HG03039 (cell line): ENCODE measurements around the gene PLK1.
"Not testable (repeated sequence)": the region's sequence is repeated elsewhere in the genome, so short reads cannot be mapped to it uniquely, and the experiment has no call there.

Experiments
- ATAC-seq: cut with Tn5 transposase; IDR thresholded peaks from one replicate; pipeline ENCODE4 v1.9.1; 2021; ENCODE audit warnings: mild to moderate bottlenecking, moderate library complexity; ENCODE audit not compliant: unreplicated experiment

The PLK1 gene

DNA sequence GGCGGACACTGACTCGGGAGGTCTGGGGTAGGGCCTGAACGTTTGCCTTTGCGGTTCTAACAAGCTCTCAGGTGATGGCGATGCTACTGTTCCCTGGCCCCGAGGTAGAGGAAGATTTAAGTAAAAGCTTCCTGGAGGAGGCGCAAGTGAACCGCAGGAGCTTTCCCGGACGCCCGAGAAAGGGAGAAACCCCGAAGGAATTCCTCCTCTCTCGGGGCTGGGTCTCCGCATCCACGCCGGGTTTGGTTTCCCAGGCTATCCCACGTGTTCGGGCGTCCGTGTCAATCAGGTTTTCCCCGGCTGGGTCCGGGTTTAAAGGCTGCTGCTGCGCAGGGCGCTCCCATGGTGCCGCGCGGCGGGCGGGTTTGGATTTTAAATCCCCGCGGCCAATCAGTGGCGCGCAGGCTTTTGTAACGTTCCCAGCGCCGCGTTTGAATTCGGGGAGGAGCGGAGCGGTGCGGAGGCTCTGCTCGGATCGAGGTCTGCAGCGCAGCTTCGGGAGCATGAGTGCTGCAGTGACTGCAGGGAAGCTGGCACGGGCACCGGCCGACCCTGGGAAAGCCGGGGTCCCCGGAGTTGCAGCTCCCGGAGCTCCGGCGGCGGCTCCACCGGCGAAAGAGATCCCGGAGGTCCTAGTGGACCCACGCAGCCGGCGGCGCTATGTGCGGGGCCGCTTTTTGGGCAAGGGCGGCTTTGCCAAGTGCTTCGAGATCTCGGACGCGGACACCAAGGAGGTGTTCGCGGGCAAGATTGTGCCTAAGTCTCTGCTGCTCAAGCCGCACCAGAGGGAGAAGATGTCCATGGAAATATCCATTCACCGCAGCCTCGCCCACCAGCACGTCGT is at the start of gene PLK1:
Gene PLK1, plus strand, starts transcription at position 460 of the 844 bp plus-strand sequence. Its CDS starts 44 bp downstream, at position 504.
- ATAC-seq: peak; percentile 70

DNA sequence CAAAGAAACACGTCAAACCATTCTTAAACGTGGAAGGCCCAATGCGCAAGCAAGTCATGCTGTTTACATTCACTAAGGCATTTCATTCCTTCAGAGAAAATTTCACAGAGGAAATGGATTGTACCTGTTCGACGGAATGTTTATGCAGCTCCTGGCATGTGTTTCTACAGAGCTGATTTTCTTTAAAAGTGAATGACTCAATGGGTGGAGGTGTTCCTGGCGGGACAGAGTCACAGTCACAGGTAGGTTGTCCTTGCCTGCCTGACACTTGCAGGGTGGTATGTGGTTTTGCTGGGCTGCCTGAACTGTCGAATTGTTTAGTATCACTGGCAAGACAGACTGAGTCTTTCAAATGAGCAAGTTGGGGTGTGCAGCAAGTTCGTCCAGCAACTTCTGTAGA is 49.2 kb upstream of the PLK1 start:
- no peak for ATAC-seq

- ATAC-seq: not testable (repeated sequence)
These were observed 46.8 kb upstream of the PLK1 start for GRCh38 chr16:23631874-23632273.

DNA sequence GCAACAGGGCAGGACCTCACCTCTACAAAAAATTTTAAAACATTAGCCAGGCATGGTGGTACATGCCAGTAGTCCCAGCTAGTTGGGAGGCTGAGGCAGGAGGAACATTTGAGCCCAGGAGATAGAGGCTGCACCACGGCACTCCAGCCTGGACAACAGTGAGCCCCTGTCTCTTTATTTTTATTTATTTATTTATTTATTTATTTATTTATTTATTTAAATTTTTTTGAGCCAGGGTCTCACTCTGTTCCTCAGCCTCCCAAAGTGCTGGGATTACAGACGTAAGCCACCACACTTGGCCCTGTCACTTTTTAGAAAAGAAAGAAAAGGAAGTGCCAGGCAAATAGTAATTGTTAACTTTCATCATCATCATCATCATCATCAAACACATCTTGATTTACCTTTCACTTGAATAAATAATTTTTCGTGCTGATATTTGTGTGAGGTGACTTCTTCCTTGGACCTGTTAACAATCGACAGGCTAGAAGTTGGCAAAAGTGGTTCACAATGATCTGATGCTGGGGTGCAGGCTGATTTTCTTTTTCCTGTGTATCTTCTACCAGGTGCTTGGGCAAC is 44.1 kb upstream of the PLK1 start:
- no peak for ATAC-seq

DNA sequence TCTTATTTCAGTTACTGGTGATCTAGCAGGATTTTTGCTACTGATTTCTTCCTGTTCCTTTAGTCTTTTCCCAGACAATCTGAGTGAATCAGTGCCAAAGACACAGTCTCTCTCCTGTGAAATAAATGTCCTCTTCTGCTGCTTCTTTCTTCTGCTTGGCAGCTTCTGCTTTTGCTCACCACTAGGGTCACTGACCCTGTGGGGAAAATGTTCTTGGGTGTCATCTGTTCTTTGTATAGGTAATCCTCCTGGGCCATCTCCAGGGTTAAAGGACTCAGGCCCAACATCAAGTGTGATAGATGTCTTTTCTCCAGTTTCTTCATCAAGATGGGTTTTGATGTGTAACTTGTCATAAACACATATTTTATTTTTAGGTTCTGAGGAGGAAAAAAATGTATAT is 42.7 kb upstream of the PLK1 start:
- no peak for ATAC-seq

GRCh38 chr16:23640615-23640930 is 38.1 kb upstream of the PLK1 start:
- ATAC-seq: no peak

- ATAC-seq: peak; percentile 94
These were observed 37.5 kb upstream of the PLK1 start, which contains the start of the genes DCTN5 and PALB2 for GRCh38 chr16:23640931-23641765. Gene DCTN5 (plus strand): TSS chr16:23641466. CDS start chr16:23641543, 77 bp downstream. Gene PALB2 (minus strand): TSS chr16:23641310. CDS start chr16:23641157, 153 bp downstream.

DNA sequence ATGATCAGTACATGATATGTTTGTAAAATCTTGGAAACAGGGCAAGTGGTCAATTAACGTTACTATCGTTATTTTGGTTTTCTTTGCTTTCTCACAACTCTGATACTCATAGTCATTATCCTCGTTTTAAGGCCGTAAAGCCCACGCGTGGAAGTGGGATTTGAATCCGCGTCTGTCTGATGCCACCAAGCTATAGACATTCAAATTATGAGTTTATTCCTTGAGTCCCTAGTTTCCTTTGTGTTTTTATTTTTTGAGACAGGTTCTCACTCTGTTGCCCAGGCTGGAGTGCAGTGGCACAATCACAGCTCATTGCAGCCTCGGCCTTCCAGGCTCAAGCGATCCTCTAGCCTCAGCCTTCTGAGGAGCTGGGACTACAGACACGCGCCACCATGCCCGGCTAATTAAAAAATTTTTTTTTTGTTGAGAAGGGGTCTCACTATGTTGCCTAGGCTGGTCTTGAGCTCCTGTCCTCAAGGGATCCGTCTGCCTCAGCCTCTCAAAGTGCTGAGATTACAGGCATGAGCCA is 36.4 kb upstream of the PLK1 start:
- ATAC-seq: no peak

DNA sequence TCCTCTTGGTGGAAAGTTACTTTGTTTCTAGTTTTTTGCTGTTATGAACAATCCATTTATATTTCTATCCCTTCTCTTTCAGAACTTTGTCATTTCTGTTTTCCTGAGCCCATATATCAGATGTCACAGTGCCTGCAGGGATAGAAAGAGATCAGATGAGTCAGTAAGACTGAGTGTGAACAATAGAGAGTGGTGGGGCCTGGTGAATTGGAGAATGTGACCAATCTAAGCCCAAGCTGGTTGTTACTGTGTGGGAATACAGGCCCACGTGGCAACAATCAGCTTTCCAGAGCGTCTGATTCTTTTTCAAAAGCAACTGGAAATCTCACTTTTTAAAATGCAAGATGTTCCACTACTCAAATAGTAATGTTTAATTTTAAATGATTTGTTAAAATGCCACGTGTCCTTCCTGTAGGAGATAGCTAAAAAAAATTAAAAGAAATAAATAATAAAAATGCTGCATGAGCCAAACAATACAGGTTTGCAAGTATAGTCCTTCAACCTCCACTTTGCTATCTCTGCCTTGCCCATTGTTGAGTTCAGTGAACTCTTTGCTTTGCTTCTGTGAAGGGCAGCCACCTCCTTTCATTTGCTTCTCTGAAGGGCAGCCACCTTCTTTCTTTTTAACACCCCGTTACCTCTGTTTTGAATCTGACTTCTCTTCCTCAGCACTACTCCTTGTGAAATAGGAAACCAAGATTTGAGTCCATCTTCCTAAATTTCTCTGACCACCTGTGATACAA is 27.8 kb upstream of the PLK1 start:
- no peak for ATAC-seq

GRCh38 chr16:23651943-23652468 is 26.7 kb upstream of the PLK1 start:
- no peak for ATAC-seq

GRCh38 chr16:23663918-23664317 is 14.8 kb upstream of the PLK1 start:
- no peak for ATAC-seq

DNA sequence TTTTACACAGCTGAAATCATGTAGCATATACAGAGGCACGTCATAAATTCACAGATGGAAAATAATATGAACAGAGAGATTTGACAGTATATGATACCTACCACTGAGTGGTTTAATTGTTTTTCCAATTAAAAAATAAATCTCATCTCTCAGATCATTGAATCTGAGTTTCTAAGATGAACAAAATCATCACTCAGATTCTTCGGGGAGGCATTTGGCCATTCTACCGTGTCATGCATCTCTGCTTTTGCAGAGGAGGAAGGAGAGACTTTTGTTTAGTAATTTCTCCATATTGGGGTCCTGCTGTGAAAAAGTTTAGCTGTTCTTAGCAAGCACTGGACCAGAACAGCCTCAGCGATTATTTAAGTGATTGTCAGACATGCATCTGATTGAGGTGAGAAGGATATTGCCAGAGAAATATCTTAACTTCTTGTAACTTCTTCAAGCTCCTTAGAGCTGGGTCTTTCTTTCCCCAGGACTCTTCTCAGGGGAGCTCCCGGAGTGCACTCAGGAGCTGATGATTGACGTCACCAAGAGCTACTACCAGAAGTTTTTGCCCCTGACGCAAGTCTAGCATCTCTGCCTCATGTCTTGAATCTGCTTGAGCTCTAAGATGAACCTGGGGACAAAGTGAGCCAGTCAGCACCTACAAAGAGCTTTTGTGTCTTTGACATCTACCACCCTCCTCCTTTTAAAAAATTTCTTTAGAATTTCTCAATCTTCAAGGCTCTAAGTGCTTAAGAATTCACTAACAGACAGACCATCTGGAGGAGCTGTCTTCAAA is 11.9 kb upstream of the PLK1 start:
- ATAC-seq: no peak

DNA sequence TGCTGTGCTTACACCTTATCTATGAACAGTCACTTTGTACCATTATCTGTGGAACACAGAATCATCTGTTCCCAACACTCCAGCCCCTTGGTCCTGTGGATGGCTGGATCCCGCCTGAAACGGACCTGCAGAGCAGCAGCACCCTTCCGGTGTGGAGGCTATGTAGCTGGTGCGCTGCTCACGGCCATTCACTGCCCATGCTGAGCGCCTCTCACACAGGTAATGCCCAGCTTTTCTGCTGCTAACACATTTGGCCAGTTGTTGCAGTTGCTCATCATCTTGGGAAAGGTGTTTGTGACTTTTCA is 11.4 kb upstream of the PLK1 start:
- ATAC-seq: no peak

GRCh38 chr16:23668225-23668624 is 10.5 kb upstream of the PLK1 start:
- no peak for ATAC-seq

- no peak for ATAC-seq
These were observed 9.8 kb upstream of the PLK1 start for GRCh38 chr16:23668873-23669272.

- ATAC-seq: peak; percentile 91
These were observed 8.4 kb upstream of the PLK1 start for GRCh38 chr16:23670137-23670776.

DNA sequence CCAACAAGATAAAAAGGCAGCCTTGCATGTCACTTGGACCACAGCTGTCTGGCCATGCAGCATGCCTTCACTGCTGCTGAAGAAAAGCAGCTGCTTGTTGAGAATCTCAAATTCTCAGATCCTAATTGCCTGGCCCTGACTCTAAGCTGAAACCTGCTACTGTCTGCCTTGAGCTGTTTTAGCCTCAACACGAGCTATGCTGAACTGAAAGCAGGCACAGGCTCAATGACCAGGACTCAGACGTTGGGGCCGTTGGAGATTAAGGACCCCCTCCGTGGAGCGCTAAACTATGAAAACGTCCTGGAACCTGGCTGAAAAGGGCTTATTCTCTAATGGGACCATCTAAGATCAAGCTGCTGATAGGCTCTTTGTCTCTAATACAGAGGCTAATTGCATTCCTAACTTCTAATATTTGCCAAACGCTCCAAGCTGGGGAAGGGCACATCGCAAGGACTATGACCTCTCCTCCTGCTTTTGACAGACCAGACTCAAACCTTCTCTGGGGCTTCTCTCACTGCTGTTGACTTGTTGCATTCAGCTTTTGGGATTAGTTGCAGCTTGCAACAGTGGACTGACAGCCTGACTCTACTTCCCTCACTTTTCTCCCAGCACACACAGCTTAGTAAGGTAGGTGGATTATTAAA is 4.6 kb upstream of the PLK1 start:
- no peak for ATAC-seq

GRCh38 chr16:23676924-23677480 is 1.7 kb upstream of the PLK1 start:
- no peak for ATAC-seq
